Muscle layer of colon (tissue), 2 donors: ENCODE data around the gene UBTD2.

Experiments used
- H3K27ac ChIP-seq: one replicate; pipeline ENCODE4 v1.7.0; 2013; ENCODE audit warnings: low read depth, mild to moderate bottlenecking, low read length, moderate library complexity
- H3K27me3 ChIP-seq, 2 donors: one replicate each; pipeline ENCODE4 v1.7.0; 2013; ENCODE audit warnings: low read length in 2 of 2, mild to moderate bottlenecking in 2 of 2; ENCODE audit not compliant: insufficient read depth in 2 of 2, control insufficient read depth in 1 of 2
- H3K36me3 ChIP-seq: one replicate; pipeline ENCODE4 v1.7.0; 2013; ENCODE audit warnings: mild to moderate bottlenecking, low read length; ENCODE audit not compliant: insufficient read depth
- H3K4me1 ChIP-seq: one replicate; pipeline ENCODE4 v1.7.0; 2013; ENCODE audit warnings: mild to moderate bottlenecking, low read length; ENCODE audit not compliant: insufficient read depth
- H3K4me3 ChIP-seq, 2 donors: one replicate each; pipeline ENCODE4 v1.7.0; 2013; ENCODE audit warnings: low read length in 2 of 2, low read depth in 1 of 2, mild to moderate bottlenecking in 1 of 2, moderate library complexity in 1 of 2
- H3K9ac ChIP-seq: one replicate; pipeline ENCODE4 v1.7.0; 2013; ENCODE audit warnings: low read length
- H3K9me3 ChIP-seq: one replicate; pipeline ENCODE4 v1.7.0; 2013; ENCODE audit warnings: mild to moderate bottlenecking, low read length
- donor health status: abdominal sarcoma.
- donor health status: Adenocarcinoma of cecum.

Gene UBTD2

GRCh38 chr5:172163346-172163745, 120.2 kb downstream of the UBTD2 start:
- Histone ChIP-seq H3K4me1 (peaks cover 6% of the 10 kb centered on the region), H3K27me3 (no peaks in the 10 kb centered on the region), H3K9ac (no peak overlapping the region), H3K9me3 (no peaks in the 10 kb centered on the region), H3K4me3 (no peak overlapping the region), H3K27ac (no peak overlapping the region), H3K36me3 (no peaks in the 10 kb centered on the region)

- Histone ChIP-seq H3K27ac (no peak overlapping the region), H3K4me1 (peaks cover 2% of the 10 kb centered on the region), H3K9ac (no peak overlapping the region), H3K4me3 (no peak overlapping the region), H3K27me3 (no peaks in the 10 kb centered on the region), H3K36me3 (no peaks in the 10 kb centered on the region), H3K9me3 (no peaks in the 10 kb centered on the region)
These were observed 120.6 kb downstream of the UBTD2 start for GRCh38 chr5:172162987-172163343.

- no peaks in the 10 kb centered on the region for H3K36me3 ChIP-seq
- no peaks in the 10 kb centered on the region for H3K9me3 ChIP-seq
- H3K27me3 ChIP-seq, result no peaks in the 10 kb centered on the region
- H3K4me1 ChIP-seq, result no peaks in the 10 kb centered on the region
- H3K9ac ChIP-seq, result no peak overlapping the region
- no peak overlapping the region for H3K27ac ChIP-seq
- H3K4me3 ChIP-seq, result no peak overlapping the region
These were observed 121.1 kb downstream of the UBTD2 start for GRCh38 chr5:172162323-172162986.

GRCh38 chr5:172160506-172160905, 123.1 kb downstream of the UBTD2 start:
- no peak overlapping the region for H3K9ac ChIP-seq
- no peaks in the 10 kb centered on the region for H3K4me1 ChIP-seq
- H3K27me3 ChIP-seq, result no peaks in the 10 kb centered on the region
- no peaks in the 10 kb centered on the region for H3K9me3 ChIP-seq
- H3K4me3 ChIP-seq, result no peak overlapping the region
- H3K36me3 ChIP-seq, result peaks cover 4% of the 10 kb centered on the region
- H3K27ac ChIP-seq, result no peak overlapping the region
